GM19351 (cell line): ENCODE data around the gene MYH7.
"Not testable (repeated sequence)": the region's sequence is repeated elsewhere in the genome, so short reads cannot be mapped to it uniquely, and the experiment has no call there.

Experiments
- ATAC-seq: cut with Tn5 transposase; IDR thresholded peaks from one replicate; pipeline ENCODE4 v1.9.1; 2021; ENCODE audit warnings: mild to moderate bottlenecking, moderate library complexity; ENCODE audit not compliant: unreplicated experiment

The MYH7 gene

DNA sequence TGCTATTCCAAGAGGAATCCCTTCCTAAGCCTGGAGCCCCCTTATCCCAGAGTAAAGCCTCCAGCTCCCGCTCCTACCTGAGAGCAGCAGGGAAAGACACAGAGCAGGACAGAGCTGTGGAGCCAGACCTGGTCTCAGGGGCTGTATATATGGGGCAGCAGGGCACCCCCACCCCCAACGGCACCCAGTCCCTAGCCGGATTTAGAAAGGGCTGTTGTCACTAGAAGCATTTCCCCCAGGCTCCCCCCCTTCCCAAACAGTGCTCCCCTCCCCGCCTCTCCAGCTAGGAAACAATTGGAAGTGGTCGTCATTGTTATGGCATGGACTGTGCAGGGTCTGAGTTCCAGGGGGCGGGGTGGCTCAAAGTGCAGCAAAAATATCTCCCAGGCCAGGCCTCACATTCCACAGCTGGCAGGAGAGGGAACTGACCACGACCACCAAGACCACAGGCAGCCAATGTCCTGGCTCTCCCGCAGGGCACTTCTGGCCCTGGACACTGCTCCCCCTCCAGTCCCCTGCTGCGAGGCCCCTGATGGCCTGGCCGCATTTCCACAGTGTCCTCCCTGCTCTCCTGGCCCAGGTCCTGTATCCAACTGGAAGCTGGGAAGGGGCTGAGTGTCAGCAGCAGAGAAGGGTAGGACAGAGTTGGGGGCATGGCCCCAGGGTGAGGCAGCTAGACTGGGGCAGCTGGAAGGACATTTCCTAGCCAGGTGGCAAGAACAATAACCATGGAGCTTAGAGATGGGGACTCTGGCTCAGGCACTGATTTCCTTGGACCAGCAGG is at the start of gene MYH7:
Gene MYH7, minus strand, starts transcription at position 118 of the 784 bp plus-strand sequence. CDS start 1,928 bp downstream, outside the sequence.
- no peak for ATAC-seq

DNA sequence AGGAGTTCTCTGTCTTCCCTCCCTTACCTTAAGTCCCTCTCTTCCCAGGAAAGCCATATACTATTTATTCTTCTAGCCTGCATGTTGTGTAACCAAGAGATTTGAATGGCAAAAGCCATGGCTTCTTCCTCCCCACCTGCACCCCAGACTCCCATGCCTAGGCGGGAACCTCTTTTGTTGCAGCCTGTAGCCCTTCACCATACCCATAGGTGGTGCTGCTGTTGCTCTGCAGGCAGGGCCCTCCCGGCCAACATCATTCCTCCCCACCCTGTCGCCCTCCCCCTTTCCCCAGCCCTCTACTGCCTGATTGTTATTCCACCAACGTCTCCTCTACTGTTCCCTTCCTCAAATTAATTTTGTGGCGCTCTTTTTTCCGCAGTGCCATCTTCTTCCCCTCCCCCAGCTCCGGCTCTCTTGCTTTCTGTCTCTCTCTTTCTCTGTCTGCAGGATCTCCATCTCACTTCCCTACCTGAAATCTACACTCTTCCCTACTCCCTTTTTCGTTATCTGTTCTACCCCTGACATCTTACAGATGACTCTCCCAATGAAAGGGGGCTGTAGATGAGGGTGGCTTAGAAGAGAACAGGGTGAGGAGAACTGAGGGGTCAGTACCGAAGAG is 47.9 kb upstream of the MYH7 start:
- no peak for ATAC-seq

DNA sequence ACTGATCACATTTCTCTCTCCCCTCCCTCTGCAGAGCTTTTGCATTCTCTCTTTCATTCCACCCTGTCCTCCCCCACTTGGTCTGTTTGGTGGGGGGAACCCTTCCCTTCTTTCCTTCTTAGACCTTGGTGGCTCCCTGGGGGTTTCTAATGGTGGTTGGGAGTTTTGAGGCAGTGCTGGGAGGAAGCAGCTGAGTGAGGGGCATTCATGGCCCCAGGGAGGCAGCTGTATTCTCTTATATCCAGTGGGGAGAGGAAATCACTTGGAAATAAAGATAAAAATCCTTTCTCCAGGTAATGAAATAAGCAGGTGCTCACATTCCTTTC is 47.3 kb upstream of the MYH7 start:
- ATAC-seq, result no peak

DNA sequence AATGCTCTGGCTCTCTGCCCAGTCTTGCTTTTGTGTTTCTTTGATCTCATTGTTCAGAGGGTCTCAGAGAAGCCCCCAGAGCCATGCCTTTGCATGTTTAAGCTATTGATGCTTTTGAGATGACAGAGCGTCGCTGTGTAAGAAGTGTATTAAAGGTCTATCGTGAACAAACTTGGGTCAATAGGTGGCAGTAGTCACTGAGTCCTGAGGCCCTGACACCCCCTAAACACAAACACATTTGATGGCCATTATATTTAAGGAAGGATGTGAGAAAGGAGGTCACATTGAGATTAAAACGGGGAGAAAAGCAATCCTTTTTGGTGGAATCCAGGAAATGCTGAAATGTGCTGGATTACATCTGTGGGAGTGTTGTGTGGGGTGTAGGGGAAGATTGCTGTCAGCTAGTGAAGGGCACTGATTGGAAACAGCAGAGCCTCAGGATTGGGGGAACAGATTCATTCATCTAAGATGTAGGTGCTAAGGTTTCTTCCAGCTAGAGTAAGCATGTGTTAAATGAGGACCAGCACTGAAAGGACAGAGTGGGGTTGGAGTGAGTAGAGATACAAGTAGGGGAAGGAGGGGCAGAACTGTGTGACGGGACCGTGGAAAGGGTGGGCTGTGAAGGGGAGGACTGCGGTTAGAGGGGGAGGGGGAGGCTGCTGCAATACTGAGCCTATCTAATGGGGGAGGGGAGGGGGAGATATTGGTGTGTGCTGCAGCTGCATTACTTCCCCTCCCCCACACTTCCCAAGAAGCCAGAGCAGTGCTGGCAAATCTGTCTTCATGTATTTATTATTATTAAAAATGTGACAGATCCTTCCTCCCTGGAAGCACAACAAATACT is 46.7 kb upstream of the MYH7 start:
- no peak for ATAC-seq

DNA sequence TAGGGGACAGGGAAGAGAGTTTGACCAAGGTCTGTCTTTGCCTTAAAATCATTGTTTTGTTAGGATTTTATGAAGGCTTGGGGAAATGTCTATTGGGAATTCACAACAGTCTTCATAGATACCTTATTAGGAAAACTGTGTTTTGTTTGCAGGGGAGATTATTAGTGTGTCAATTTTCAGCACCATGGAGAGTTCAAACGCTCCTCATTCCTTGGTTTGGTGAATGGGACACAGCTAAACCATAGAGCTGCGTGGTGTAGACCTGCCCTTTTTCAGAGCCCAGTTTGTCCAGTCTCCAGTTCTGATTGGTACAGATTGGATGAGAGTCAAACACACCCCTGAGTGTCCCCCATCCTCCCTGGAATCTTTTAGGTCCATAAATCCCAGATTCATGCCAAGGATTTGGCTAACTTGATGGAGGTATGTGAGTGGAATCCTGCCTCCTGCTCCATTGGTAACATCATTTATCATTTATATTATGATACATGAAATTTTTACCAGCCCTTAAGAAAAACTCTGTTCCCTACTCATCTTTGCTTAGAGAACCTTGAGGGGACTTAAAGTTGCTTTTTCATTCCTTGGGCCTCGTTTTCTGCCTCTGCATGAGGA is 46.0 kb upstream of the MYH7 start:
- no peak for ATAC-seq

DNA sequence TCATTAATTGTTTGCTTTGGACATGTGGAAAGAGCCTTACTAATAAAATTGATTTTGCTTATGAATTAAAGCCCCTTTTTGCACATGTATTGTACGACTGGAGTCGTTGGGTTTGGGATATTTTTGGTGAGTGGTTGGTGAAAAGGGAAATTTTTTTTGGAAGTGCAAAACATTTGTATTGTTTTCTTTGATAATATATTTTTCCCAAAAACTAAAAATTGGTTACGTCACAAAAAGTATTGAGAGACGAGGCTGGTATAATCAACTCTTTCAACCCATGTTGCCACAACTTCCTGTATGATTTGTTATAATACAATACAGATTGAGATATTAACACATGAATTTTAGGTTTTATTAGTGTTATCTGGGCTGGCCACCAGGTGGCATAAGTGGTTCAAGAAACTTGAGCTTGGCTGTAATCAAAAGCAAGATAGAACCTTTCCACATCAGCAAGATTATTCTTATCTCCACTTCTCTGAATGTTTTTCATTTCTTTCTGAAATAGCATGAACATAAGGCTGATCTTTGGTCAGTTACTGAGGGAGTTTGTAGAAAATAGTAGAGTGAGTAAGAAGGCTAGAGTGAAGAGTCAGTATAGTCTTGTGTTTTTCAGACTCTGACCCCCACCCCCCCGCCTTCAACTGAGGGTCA is 42.8 kb upstream of the MYH7 start:
- no peak for ATAC-seq

DNA sequence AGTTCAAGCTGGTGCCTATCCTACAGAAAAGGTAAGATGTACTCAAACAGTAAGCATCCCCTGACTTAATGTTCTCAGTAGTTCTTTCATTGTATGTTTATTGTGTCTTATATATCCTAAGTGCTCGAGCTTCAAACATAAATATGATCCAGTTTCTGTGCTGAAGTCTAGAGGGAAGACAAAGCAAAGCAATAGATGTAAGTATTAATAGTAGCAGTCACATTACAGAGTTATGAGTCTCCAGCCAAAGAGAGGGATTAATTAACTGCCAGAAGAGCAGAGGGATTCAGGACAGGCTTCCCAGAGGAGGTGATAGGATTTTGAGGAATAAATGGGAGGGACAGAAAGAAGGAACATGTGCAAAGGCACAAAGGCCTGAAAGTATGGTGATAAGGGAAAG is 35.5 kb upstream of the MYH7 start:
- no peak for ATAC-seq

DNA sequence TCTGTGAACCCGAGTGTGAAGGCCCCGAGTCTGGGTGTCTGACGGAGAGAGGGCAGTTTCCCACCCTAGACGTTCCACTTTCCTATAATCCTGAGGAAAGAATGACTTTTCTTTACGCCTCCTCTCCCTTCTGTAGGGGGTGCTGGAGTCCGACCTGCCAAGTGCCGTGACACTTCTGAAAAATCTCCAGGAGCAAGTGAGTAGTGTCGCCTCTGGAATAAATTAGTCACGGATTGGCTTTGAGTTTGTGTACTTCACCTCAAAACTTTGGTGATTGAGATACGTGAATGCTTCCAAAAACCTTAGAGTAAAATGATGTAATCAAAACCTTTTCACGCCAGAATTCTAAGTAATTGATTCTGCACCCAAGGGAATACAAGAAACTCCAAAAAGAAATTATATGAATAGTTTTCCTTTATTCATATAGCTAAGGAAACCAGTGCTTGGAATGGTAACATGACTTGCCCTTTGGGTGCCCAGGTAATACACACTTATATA is 34.5 kb upstream of the MYH7 start:
- ATAC-seq, result peak; percentile 1

DNA sequence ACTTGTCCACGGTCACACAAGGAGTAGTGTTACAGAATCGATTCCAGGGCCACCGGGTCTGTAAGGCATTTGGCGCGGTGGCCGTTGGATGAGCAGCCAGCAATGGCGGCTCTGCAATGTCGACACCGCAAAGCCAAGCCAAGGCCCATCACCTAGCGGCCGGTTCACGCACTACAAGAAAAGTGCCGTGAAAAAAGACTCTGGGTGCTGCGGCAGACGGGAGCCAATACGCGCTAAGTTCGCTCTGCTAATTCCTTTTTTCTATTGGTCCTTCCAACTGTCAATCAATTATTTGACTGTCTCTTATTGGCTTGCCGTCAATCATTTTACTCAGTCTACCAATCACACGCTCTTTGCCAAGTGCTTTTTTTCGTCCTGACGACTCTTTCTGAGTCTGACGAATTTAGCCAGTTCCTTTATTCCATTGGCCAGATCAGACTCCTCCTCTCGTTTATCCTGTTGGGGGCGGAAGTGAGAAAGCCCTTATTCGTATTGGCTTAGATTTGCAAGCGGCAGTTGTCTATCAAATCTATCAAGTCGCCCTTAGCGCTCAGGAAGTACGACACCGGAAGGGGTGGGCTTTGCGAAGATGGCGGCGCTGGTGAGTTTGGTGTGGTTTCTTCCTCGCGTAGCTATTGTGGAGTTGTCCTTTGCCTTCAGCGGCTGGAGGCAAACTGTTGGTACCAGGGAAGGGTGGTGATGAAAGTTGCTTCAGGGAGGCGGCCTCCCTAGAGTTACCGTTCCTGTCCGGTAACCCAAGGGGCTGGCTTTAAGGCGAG is 33.9 kb upstream of the MYH7 start, which contains the start of gene NGDN:
Gene NGDN, plus strand, starts transcription at position 577 of the 779 bp plus-strand sequence. Its CDS starts 13 bp downstream, at position 590.
- ATAC-seq, result peak; percentile 94

DNA sequence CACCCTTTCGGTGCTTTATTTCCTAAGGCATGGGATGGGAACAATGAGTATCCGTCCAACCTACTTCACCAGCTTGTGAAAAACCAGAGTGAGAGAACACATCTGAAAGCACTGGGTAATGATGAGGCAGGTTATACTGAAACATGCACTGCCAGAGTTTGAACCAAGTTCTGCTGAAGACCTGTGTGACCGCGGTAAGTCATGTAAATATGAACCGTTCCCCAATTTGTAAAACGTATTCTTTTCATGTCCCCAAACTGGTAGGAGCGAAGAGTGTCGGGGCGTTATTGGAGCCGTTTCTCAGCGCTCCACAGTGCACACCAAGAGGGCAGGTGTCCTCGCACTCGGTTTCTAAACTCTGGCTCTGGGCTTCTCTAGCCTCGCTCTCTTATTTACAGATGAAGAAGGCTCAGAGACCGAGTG is 33.3 kb upstream of the MYH7 start:
- ATAC-seq, result no peak

DNA sequence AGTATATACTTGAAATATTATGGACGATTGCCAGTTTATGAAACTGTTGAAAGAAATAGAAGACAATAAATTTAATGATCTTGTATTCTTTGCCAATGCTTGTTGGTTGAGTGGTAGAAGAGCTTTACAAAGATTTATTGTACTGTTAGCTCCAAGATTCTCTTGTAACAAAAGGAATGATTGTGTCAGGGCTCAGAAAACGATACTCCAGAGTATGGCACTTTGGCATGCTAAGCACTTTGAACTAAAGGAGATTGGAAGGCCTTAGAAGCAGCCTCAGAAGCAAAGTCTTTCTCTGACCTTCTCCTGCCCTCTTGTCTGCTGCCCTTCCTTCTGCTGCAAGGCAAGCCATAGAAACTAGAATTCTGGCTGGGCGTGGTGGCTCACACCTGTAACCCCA is 29.8 kb upstream of the MYH7 start:
- no peak for ATAC-seq

DNA sequence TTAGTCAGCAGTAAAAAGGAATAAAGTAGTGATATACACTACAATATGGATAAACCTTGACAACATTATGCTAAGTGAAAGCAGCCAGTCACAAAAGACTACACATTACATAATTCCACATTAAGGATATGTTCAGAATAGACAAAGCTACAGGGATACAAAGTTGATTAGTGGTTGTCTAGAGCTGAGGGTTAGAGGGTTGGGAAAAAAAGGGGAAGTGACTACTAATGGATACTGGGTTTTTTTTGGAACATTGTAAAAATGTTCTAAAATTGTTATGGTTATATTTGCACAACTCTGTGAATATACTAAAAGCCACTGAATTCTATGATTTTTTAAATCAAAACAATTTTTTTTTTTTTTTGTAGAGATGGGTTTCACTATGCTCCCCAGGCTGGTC is 29.2 kb upstream of the MYH7 start:
- ATAC-seq, result no peak

DNA sequence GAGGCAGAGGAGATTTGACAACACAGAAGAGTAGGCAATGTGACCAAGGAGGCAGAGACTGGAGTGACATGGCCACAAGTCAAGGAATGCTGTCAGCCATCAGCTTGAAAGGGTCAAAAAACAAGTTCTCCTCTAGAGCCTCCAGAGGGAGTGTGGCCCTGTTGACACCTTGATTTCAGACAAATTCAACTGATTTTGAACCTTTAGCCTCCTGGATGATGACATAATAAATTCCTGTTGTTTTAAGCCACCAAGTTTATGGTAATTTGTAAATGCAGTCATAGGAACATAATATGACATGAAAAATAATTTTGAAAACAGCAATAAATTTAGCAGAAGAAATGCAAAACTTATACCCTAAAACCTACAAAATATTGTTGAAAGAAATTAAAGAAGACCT is 25.5 kb upstream of the MYH7 start:
- ATAC-seq, result no peak

DNA sequence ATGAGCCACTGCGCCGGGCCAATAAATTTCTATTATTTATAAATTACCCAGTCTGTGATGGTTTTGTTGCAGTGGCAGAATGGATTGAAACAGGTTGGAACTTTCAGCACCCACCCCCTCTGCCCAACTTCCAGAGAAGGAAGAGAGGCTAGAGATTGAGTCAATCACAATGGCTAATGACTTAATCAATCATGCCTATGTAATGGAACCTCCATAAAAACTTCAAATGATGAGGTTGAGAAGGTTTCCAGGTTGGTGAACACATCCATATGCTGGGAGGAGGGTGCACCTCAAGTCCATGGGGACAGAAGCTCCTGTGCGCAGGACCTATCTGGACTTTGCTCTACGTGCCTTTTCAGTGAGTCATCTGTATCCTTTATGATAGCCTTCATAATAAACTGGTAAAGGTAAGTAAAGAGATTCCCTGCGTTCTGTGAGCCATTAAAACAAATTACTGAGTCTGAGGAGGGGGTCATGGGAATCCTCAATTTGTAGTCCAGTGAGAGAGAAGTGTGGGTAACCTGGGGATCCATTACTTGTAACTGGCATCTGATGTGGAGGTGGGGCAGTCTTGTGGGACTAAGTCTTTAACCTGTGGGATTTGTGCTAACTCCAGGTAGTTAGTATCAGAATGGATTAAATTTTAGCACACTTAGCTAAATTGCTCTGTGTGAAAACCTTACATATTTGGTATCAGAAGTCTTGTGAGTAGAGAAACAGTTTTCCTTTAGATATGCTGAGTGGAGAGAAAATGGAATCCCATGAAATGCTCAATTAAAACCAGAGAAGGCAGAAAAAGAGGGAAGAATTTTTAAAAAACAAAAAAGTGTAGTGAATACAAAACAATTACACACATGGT is 22.4 kb upstream of the MYH7 start:
- no peak for ATAC-seq

DNA sequence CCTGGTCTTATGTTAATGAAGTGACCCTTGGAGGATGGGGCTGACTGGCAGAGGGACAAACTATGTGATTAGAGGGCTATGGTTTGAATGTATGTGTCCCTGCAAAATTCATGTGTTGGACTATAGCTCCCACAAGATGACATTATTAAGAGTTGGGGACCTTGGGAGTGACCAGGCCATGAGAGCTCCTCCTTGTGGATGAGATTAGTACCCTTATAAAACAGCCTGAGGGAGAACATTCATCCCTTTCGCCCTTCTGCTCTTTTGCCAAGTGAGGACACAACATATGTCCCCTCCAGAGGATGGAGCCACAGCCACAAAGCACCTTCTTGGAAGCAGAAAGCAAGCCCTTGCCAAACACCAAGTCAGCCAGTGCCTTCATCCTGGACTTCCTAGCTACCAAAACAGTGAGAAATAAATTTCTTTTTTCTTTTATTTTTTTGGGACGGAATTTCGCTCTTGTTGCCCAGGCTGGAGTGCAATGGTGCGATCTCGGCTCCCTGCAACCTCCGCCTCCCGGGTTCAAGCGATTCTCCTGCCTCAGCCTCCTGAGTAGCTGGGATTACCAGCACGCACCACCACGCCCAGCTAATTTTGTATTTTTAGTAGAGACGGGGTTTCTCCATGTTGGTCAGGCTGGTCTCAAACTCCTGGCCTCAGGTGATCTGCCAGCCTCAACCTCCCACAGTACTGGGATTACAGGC is 21.6 kb upstream of the MYH7 start:
- ATAC-seq, result not testable (repeated sequence)

DNA sequence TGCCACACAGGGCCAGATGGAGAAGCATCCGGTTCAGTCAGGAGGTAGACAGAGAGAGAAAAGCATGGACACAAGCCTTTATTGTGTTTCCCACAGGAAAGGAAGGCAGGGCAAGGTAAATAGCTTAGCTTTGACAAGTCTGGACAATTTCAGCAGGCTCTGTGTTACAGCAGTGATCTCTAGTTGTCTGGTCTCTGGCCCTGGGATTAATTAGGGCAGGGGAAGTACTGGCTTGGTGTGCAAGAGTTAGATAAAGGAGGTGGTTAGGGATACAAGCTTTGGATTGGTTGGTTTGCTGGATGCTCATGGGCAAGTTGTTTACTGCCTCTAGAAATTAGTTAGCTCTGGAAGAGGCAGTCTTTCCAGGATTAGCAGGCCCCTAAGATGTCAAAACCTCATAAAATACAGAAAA is 19.0 kb upstream of the MYH7 start:
- ATAC-seq, result no peak

DNA sequence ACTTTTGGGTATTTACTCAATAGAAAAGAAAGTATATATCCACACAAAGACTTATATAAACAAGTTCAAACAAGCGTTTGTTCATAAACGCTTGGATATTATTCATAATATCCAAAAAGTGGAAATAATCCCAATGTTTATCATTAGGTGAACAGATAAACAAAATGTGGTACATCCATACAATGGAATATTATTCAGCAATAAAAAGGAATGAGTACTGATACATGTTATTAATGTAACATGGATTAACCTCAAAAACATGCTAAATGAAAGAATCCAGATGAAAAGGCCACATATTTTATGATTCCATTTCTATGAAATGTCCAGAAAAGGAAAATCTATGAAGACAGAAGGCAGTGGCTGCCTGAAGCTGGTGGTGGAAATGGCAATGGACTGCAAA is 16.8 kb upstream of the MYH7 start:
- ATAC-seq, result no peak

DNA sequence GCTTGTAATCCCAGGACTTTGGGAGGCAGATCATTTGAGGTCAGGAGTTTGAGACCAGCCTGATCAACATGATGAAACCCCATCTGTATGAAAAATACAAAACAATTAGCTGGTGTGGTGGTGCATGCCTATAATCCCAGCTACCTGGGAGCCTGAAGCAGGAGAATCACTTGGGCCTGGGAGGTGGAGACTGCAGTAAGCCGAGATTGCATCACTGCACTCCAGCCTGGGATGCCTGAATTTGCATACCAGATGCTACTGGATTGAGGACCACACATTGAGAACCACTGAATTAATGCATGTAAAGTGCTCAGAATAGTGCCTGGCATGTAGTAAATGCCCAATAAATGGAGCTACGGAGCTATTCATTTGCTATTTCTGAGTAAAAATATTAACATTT is 14.9 kb upstream of the MYH7 start:
- no peak for ATAC-seq
